GM21619 (cell line): ENCODE data around the gene KIR3DL2.
"Not testable (repeated sequence)": the region's sequence is repeated elsewhere in the genome, so short reads cannot be mapped to it uniquely, and the experiment has no call there.

ENCODE experiments used
- ATAC-seq: cut with Tn5 transposase; IDR thresholded peaks from one replicate; pipeline ENCODE4 v1.9.1; 2021; ENCODE audit not compliant: unreplicated experiment

The KIR3DL2 gene

GRCh38 chr19:54850061-54850640 lies at the start of gene KIR3DL2:
Gene KIR3DL2 (plus strand): TSS chr19:54850443. CDS start chr19:54850476, 33 bp downstream.
- not testable (repeated sequence) for ATAC-seq

DNA sequence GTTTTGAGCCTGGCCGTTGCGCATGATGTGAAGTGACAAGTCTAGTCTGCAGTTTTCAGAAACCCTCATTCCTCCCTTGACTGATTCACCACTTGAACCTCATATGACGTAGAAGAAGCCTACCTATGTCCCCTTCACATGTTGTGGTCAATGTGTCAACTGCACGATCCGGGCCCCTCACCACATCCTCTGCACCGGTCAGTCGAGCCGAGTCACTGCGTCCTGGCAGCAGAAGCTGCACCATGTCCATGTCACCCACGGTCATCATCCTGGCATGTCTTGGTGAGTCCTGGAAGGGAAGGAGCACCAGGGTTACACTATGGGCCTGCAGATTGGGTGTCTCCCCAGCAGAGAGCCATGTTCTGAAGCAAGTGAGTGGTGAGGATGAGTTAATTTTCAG lies 46.8 kb upstream of the KIR3DL2 start, which contains the start of gene KIR2DL4:
Gene KIR2DL4, plus strand, starts transcription at position 201 of the 400 bp plus-strand sequence. Its CDS starts 42 bp downstream, at position 243.
- no peak for ATAC-seq

DNA sequence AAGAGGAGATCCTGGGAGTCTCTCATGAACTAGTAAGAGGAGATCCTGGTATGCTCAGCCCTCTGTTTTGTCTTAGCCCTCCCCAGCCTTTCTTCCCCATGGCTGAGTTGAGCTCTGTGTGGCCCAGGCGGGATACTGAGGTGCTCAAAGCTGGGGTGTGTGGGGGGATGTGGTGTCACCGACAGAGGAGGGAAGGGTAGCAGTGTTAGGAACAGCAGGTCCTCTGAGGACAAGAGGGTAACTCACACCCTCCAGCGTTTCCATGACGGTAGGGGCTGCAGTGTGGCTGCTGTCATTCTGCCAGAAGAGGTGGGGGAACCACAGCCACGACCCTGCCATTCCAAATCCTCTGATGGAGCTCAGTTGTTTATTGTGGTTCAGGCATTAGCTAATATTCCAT lies 46.1 kb upstream of the KIR3DL2 start:
- ATAC-seq: no peak

- ATAC-seq: no peak
Measured at GRCh38 chr19:54804571-54804970, 45.7 kb upstream of the KIR3DL2 start.

- no peak for ATAC-seq
Measured at GRCh38 chr19:54805665-54806515, 44.4 kb upstream of the KIR3DL2 start.

DNA sequence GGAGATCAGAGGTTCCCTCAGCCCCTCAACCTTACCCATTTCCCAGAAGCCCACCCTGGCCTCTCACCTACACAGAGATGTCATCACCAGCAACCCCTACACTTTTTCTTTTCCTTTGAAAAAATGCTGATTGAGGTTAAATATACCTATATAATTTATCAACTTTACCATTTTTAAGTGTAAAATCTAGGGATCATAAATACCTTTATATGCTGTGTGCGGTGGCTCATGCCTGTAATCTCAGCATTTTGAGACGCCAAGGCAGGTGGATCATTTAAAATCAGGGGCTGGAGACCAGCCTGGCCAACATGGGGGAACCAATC lies 43.8 kb upstream of the KIR3DL2 start:
- no peak for ATAC-seq

- ATAC-seq: not testable (repeated sequence)
Measured at GRCh38 chr19:54814571-54814970, 35.7 kb upstream of the KIR3DL2 start.

GRCh38 chr19:54816251-54816650 lies 34.0 kb upstream of the KIR3DL2 start, which contains the start of gene KIR3DL1:
Gene KIR3DL1 (plus strand): TSS chr19:54816468.
- not testable (repeated sequence) for ATAC-seq

- no peak for ATAC-seq
Measured at GRCh38 chr19:54817670-54818536, 32.3 kb upstream of the KIR3DL2 start.

DNA sequence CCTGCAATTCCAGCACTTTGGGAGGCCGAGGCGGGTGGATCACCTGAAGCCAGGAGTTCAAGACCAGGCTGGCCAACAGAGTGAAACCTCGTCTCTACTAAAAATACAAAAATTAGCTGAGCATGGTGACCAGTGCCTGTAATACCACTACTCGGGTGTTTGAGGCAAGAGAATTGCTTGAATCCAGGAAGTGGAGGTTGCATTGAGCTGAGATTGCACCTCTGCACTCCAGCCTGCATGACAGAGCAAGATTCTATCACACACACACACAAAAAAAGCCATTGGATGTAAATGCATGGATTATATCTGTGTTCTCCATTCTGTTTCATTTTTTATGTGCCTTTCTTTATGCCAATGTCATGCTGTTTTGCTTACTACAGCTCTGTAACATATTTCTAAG lies 25.8 kb upstream of the KIR3DL2 start:
- not testable (repeated sequence) for ATAC-seq

- ATAC-seq: not testable (repeated sequence)
Measured at GRCh38 chr19:54825326-54825725, 24.9 kb upstream of the KIR3DL2 start.

- ATAC-seq: not testable (repeated sequence)
Measured at GRCh38 chr19:54828064-54828463, 22.2 kb upstream of the KIR3DL2 start.

DNA sequence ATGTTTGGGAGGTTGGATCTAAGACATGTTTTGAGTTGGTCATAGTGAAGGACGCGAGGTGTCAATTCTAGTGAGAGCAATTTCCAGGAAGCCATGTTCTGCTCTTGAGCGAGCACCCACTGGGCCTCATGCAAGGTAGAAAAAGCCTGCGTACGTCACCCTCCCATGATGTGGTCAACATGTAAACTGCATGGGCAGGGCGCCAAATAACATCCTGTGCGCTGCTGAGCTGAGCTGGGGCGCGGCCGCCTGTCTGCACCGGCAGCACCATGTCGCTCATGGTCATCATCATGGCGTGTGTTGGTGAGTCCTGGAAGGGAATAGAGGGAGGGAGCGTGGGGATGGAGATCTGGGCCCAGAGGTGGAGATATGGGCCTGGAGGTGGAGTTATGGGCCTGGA lies 17.7 kb upstream of the KIR3DL2 start, which contains the start of gene KIR2DS4:
Gene KIR2DS4, plus strand, starts transcription at position 181 of the 400 bp plus-strand sequence.
- not testable (repeated sequence) for ATAC-seq

GRCh38 chr19:54835126-54835525 lies 15.1 kb upstream of the KIR3DL2 start:
- ATAC-seq: not testable (repeated sequence)

DNA sequence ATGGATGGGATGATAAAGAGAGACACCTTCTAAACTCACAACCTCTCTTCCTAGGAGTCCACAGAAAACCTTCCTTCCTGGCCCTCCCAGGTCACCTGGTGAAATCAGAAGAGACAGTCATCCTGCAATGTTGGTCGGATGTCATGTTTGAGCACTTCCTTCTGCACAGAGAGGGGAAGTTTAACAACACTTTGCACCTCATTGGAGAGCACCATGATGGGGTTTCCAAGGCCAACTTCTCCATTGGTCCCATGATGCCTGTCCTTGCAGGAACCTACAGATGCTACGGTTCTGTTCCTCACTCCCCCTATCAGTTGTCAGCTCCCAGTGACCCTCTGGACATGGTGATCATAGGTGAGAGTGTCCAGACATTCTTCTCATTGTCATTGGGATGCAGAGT lies 12.7 kb upstream of the KIR3DL2 start:
- not testable (repeated sequence) for ATAC-seq

DNA sequence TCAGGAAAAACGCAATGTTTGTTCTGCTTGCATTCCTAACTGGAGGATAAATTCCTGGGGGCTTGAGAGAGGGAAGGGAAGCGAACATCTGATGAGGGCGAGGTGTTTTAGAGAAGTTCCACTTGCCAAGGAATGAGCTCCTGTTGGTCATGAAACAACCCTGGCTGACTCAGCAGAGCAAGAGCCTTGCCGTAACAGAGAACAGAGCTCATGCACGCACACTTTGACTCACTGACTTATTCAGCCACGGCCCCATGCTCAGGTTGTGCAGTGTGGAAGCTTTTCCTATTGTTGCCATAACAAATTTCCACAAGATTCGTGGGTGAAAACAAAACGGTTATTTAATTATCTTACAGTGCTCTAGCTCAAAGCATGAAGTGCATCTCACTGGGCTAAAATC lies 7.1 kb upstream of the KIR3DL2 start:
- ATAC-seq: not testable (repeated sequence)

DNA sequence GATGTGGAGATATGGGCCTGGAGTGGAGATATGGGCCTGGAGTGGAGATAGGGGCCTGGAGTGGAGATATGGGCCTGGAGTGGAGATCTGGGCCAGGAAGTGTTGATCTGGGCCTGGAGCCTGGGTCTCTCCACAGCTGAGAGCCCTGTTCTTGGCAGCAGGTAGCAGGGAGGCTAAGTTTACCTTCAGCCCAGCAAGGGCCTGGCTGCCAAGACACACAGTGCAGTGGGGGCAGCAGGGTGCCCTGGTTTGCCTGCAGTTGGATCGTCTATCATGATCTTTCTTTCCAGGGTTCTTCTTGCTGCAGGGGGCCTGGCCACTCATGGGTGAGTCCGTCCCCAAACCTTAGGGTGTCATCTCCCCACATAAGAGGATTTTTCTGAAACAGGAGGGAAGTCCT lies 687 bp downstream of the KIR3DL2 start:
- no peak for ATAC-seq

- no peak for ATAC-seq
Measured at GRCh38 chr19:54851353-54851752, 1.1 kb downstream of the KIR3DL2 start.

DNA sequence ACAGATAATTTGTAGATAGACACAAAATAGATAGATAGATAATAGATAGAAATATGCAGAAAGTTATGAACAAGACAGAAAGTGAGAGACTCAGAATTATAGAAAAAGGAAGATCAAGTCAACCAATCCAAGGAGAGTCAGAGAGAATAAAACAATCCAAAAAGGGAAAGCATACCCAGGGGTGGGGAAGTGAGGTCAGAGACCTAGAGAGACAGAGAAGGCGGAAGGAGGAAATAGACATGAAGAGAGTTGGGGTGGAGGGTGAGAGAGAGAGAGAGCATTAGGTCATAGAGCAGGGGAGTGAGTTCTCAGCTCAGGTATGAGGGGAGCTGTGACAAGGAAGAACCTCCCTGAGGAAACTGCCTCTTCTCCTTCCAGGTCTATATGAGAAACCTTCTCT lies 5.0 kb downstream of the KIR3DL2 start:
- ATAC-seq: not testable (repeated sequence)

DNA sequence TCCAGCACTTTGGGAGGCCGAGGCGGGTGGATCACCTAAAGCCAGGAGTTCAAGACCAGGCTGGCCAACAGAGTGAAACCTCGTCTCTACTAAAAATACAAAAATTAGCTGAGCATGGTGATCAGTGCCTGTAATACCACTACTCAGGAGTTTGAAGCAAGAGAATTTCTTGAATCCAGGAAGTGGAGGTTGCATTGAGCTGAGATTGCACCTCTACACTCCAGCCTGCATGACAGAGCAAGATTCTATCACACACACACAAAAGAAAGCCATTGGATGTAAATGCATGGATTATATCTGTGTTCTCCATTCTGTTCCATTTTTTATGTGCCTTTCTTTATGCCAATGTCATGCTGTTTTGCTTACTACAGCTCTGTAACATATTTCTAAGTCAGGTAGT lies 8.2 kb downstream of the KIR3DL2 start:
- not testable (repeated sequence) for ATAC-seq

DNA sequence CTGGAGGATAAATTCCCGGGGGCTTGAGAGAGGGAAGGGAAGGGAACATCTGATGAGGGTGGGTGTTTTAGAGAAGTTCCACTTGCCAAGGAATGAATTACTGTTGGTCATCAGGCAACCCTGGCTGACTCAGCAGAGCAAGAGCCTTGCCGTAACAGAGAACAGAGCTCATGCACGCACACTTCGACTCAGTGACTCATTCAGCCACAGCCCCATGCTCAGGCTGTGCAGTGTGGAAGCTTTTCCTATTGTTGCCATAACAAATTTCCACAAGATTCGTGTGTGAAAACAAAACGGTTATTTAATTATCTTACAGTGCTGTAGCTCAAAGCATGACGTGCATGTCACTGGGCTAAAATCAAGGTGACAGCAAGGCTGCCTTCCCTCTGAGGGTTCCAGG lies 9.2 kb downstream of the KIR3DL2 start:
- ATAC-seq: not testable (repeated sequence)
